Upper lobe of left lung (tissue), 4 donors: Measurements from ENCODE around the gene TOGARAM2.

ENCODE experiments used
- CTCF ChIP-seq, 6 experiments: fragments of 450-650 bp in 4 of 6; fragments of 200-600 bp in 2 of 6; sonication (generic) in 2 of 6; IDR thresholded peaks; one replicate each; pipeline ENCODE4 v1.5.1; 2016 to 2019; ENCODE audit warnings: antibody characterized with exemption in 6 of 6
- EP300 ChIP-seq, 4 donors: sonication (generic); formaldehyde crosslinking; IDR thresholded peaks; one replicate each; pipeline ENCODE4 v1.5.1; 2017; ENCODE audit warnings: antibody characterized with exemption in 4 of 4, control low read depth in 2 of 4
- POLR2A ChIP-seq, 4 donors: fragments of 450-650 bp; IDR thresholded peaks; one replicate each; pipeline ENCODE4 v1.5.1; 2016 to 2017; ENCODE audit warnings: antibody characterized with exemption in 4 of 4, mild to moderate bottlenecking in 2 of 4
- POLR2AphosphoS5 ChIP-seq, 2 donors: sonication (generic); formaldehyde crosslinking; IDR thresholded peaks; one replicate each; pipeline ENCODE4 v1.5.1; 2017; ENCODE audit warnings: antibody characterized with exemption in 2 of 2

GRCh38 chr2:29042561-29043075 lies 61.5 kb downstream of the TOGARAM2 start:
- no peak for TF ChIP-seq CTCF (IDR thresholded peaks at IDR 0.05)
- TF ChIP-seq POLR2AphosphoS5 (IDR thresholded peaks at IDR 0.05) = no peak
- TF ChIP-seq POLR2A (IDR thresholded peaks at IDR 0.05) = no peak
- no peak for TF ChIP-seq EP300 (IDR thresholded peaks at IDR 0.05)
